Measurements from ENCODE around the gene MED9.

The MED9 gene

GRCh38 chr17:17435323-17435722, 41.5 kb upstream of the MED9 start:
- TF ChIP-seq RAD21 (IDR thresholded peaks at IDR 0.05; ENCODE audit: low read depth) = no peak
- no peak for TF ChIP-seq FOXM1 (IDR thresholded peaks at IDR 0.05; ENCODE audit: borderline replicate concordance, low read depth)
- TF ChIP-seq CEBPB (IDR thresholded peaks at IDR 0.05) = no peak
- TF ChIP-seq TCF12 (IDR thresholded peaks at IDR 0.05; ENCODE audit: low read depth) = no peak

GRCh38 chr17:17437461-17437860, 39.3 kb upstream of the MED9 start:
- no peak for TF ChIP-seq MAX (IDR thresholded peaks at IDR 0.05)
- no peak for TF ChIP-seq REST (IDR thresholded peaks at IDR 0.05; ENCODE audit: low read depth)

GRCh38 chr17:17437893-17438292, 38.9 kb upstream of the MED9 start:
- no peak for TF ChIP-seq YY1 (IDR thresholded peaks at IDR 0.05; ENCODE audit: low read depth)
- no peak for TF ChIP-seq ZBTB7A (IDR thresholded peaks at IDR 0.05; ENCODE audit: low read depth)
- no peak for TF ChIP-seq USF1 (IDR thresholded peaks at IDR 0.05)
- no peak for TF ChIP-seq CREB1 (IDR thresholded peaks at IDR 0.05; ENCODE audit: low read depth)
- TF ChIP-seq TCF12 (IDR thresholded peaks at IDR 0.05; ENCODE audit: low read depth) = no peak
- no peak for TF ChIP-seq REST (IDR thresholded peaks at IDR 0.05; ENCODE audit: low read depth)
- no peak for TF ChIP-seq TEAD4 (IDR thresholded peaks at IDR 0.05)
- TF ChIP-seq CEBPB (IDR thresholded peaks at IDR 0.05) = no peak
- TF ChIP-seq TAF1 (IDR thresholded peaks at IDR 0.05; ENCODE audit: low read depth) = no peak
- no peak for TF ChIP-seq NFIC (IDR thresholded peaks at IDR 0.05)
- TF ChIP-seq EP300 (IDR thresholded peaks at IDR 0.05; ENCODE audit: borderline replicate concordance) = no peak
- TF ChIP-seq RAD21 (IDR thresholded peaks at IDR 0.05; ENCODE audit: low read depth) = no peak
- no peak for TF ChIP-seq EGR1 (IDR thresholded peaks at IDR 0.05)
- no peak for TF ChIP-seq FOXM1 (IDR thresholded peaks at IDR 0.05; ENCODE audit: borderline replicate concordance, low read depth)
- TF ChIP-seq MAX (IDR thresholded peaks at IDR 0.05) = no peak

GRCh38 chr17:17440010-17440843, 36.6 kb upstream of the MED9 start:
- TF ChIP-seq TCF12 (IDR thresholded peaks at IDR 0.05; ENCODE audit: low read depth) = peak; percentile 21; the same call in 1 of the 2 replicates
- no peak for TF ChIP-seq FOXM1 (IDR thresholded peaks at IDR 0.05; ENCODE audit: borderline replicate concordance, low read depth)
- TF ChIP-seq RAD21 (IDR thresholded peaks at IDR 0.05; ENCODE audit: low read depth) = peak; percentile 66
- peak; percentile 20; the same call in 1 of the 2 replicates for TF ChIP-seq EP300 (IDR thresholded peaks at IDR 0.05; ENCODE audit: borderline replicate concordance)
- peak; percentile 57; the same call in 1 of the 2 replicates for TF ChIP-seq NFIC (IDR thresholded peaks at IDR 0.05)
- TF ChIP-seq REST (IDR thresholded peaks at IDR 0.05; ENCODE audit: low read depth) = no peak
- peak; percentile 51; the same call in 1 of the 2 replicates for TF ChIP-seq ZBTB7A (IDR thresholded peaks at IDR 0.05; ENCODE audit: low read depth)
- 0 out of 2 replicates have a peak, but pooled peaks have one; percentile 25 for TF ChIP-seq TEAD4 (IDR thresholded peaks at IDR 0.05)
